GM23338 (cell line): ENCODE data around the gene CCDC27. TPM values are rescaled to one million over a fixed set of nuclear protein-coding genes. Genes with fewer than 3 reads are reported as not detected.

Experiments
- ATAC-seq: fragments of 200-7000 bp; cut with Tn5 transposase; 3 replicates; pipeline ENCODE4 v1.9.1; 2020
- DNase-seq: peaks from one replicate; pipeline ENCODE4 v3.0.0-alpha.2; 2015; ENCODE audit warnings: low spot score
- H2AFZ ChIP-seq: fragments of 200-600 bp; sonication (generic); 2 replicates; pipeline ENCODE4 v1.8.0; 2016; ENCODE audit warnings: antibody characterized with exemption, mild to moderate bottlenecking, moderate library complexity
- H3F3A ChIP-seq: fragments of 200-600 bp; sonication (generic); replicated peaks from 2 replicates; pipeline ENCODE4 v1.8.0; 2017; ENCODE audit warnings: antibody characterized with exemption, mixed run types, low read depth
- H3K27ac ChIP-seq: fragments of 200-600 bp; sonication (generic); 2 replicates; pipeline ENCODE4 v1.6.1; 2016; ENCODE audit warnings: low read depth
- H3K27me3 ChIP-seq: fragments of 200-600 bp; sonication (generic); 2 replicates; pipeline ENCODE4 v1.8.0; 2016; ENCODE audit warnings: mild to moderate bottlenecking, mixed run types, moderate library complexity; ENCODE audit not compliant: insufficient read depth
- H3K36me3 ChIP-seq: fragments of 200-600 bp; sonication (generic); 2 replicates; pipeline ENCODE4 v1.8.0; 2016; ENCODE audit warnings: mild to moderate bottlenecking; ENCODE audit not compliant: insufficient read depth
- H3K4me1 ChIP-seq: fragments of 200-600 bp; sonication (generic); 2 replicates; pipeline ENCODE4 v1.8.0; 2016; ENCODE audit warnings: mild to moderate bottlenecking, moderate library complexity; ENCODE audit not compliant: insufficient read depth
- H3K4me2 ChIP-seq: fragments of 200-600 bp; sonication (generic); 2 replicates; pipeline ENCODE4 v1.7.1; 2017; ENCODE audit warnings: mixed run types
- H3K4me3 ChIP-seq: fragments of 200-600 bp; sonication (generic); 2 replicates; pipeline ENCODE4 v1.6.1; 2016; ENCODE audit warnings: mixed run types
- H3K79me2 ChIP-seq: fragments of 200-600 bp; sonication (generic); replicated peaks from 2 replicates; pipeline ENCODE4 v1.8.0; 2017; ENCODE audit warnings: mild to moderate bottlenecking; ENCODE audit not compliant: insufficient read depth
- H3K9me2 ChIP-seq: fragments of 200-600 bp; sonication (generic); 2 replicates; pipeline ENCODE4 v1.8.0; 2017; ENCODE audit not compliant: insufficient read depth
- H4K20me1 ChIP-seq: fragments of 200-600 bp; sonication (generic); replicated peaks from 2 replicates; pipeline ENCODE4 v1.8.0; 2017; ENCODE audit warnings: mild to moderate bottlenecking; ENCODE audit not compliant: insufficient read depth
- H3K27ac Mint-ChIP-seq: 2 replicates; pipeline ENCODE4 v1.8.0; 2020; ENCODE audit warnings: inconsistent platforms, mild to moderate bottlenecking, moderate library complexity, mixed read lengths
- H3K27me3 Mint-ChIP-seq: 3 replicates; pipeline ENCODE4 v1.8.0; 2022; ENCODE audit warnings: low read depth, mild to moderate bottlenecking, moderate library complexity, mixed read lengths, inconsistent platforms; ENCODE audit not compliant: insufficient read depth, poor library complexity
- H3K36me3 Mint-ChIP-seq: 3 replicates; pipeline ENCODE4 v1.8.0; 2021; ENCODE audit warnings: low read depth, mild to moderate bottlenecking, inconsistent platforms, moderate library complexity, mixed read lengths
- H3K4me1 Mint-ChIP-seq: 3 replicates; pipeline ENCODE4 v1.8.0; 2020; ENCODE audit warnings: mild to moderate bottlenecking, inconsistent platforms, mixed read lengths
- H3K4me3 Mint-ChIP-seq: 3 replicates; pipeline ENCODE4 v1.8.0; 2021; ENCODE audit warnings: moderate library complexity, mild to moderate bottlenecking, inconsistent platforms, mixed read lengths
- H3K9me3 Mint-ChIP-seq: 3 replicates; pipeline ENCODE4 v1.8.0; 2020; ENCODE audit warnings: moderate library complexity, mild to moderate bottlenecking, inconsistent platforms, mixed read lengths
- ETS1 ChIP-seq: IDR thresholded peaks from 2 replicates; pipeline ENCODE4 v1.6.1; 2016; ENCODE audit warnings: antibody characterized with exemption
- REST ChIP-seq: IDR thresholded peaks from one replicate; pipeline ENCODE4 v1.6.1; 2018; ENCODE audit warnings: antibody characterized with exemption; ENCODE audit not compliant: unreplicated experiment
- ZNF462 ChIP-seq: fragments of 250-450 bp; sonication (Bioruptor Pico); IDR thresholded peaks from 2 replicates; pipeline ENCODE4 v1.5.0; 2020; ENCODE audit warnings: mild to moderate bottlenecking, moderate library complexity
- polyA plus RNA-seq: library from polyadenylated mRNA; unstranded; fragments of >200 nt; fragmentation: Nextera tagmentation; extraction: Ambion mirVana; gene quantifications from 2 replicates; pipeline ENCODE4 v1.2.1, GENCODE V29; 2016
- total RNA-seq: library from RNA; depleted of rRNA; stranded (reverse); fragments of >200 nt; shearing (Covaris generic); gene quantifications from 2 replicates; pipeline ENCODE4 v1.2.3, GENCODE V29; 2014

Gene CCDC27
- total and polyA plus RNA-seq, 2 experiments from 2014 or later = 0.18 to 0.45 TPM

- TF ChIP-seq ZNF462 (CRISPR knock-in tag) = no peak
These were observed 35.9 kb upstream of the CCDC27 start (continued) for GRCh38 chr1:3716351-3716750.

GRCh38 chr1:3717041-3717714, 35.1 kb upstream of the CCDC27 start:
- Mint-ChIP-seq H3K27me3 (peaks cover 12% of the 10 kb centered on the region), H3K27ac (no peak overlapping the region), H3K36me3 (no peaks in the 10 kb centered on the region), H3K4me3 (no peak overlapping the region), H3K9me3 (no peaks in the 10 kb centered on the region), H3K4me1 (peaks cover 14% of the 10 kb centered on the region)
- TF ChIP-seq REST (peak; percentile 17), ETS1 (no peak)
- Histone ChIP-seq H2AFZ (no peak overlapping the region), H3K27me3 (no peaks in the 10 kb centered on the region), H3K36me3 (no peaks in the 10 kb centered on the region), H3K9me2 (no peaks in the 10 kb centered on the region), H3K4me1 (no peaks in the 10 kb centered on the region), H3F3A (no peaks in the 10 kb centered on the region), H3K79me2 (no peaks in the 10 kb centered on the region), H3K27ac (no peak overlapping the region), H4K20me1 (no peaks in the 10 kb centered on the region), H3K4me2 (no peak overlapping the region), H3K4me3 (no peak overlapping the region)
- DNase-seq (no peak), ATAC-seq (peak; percentile 6)
